ENCODE data around the gene GDNF.

DNA sequence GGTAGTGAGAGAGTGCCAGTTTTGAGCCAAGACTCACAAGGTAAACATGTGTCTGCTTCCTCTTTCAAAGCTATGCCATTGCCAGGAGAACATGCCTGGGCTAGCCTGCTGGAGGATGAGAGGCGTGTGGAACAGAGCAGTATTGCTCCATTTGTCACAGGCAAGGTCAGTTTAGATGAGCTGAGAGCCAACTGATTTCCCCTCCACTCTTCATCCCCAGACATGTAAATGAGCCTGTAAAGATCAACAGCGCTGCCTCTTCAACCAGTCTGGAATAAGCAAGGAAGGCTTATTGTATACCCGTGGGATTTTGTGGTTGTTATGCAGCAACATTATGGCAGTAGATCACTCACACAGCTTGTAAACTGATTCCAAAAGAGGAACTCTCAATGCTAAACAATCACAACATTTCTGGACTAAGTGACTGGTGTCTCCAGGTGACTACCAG is 8.2 kb upstream of the GDNF start:
- TF ChIP-seq, protein P1, sequence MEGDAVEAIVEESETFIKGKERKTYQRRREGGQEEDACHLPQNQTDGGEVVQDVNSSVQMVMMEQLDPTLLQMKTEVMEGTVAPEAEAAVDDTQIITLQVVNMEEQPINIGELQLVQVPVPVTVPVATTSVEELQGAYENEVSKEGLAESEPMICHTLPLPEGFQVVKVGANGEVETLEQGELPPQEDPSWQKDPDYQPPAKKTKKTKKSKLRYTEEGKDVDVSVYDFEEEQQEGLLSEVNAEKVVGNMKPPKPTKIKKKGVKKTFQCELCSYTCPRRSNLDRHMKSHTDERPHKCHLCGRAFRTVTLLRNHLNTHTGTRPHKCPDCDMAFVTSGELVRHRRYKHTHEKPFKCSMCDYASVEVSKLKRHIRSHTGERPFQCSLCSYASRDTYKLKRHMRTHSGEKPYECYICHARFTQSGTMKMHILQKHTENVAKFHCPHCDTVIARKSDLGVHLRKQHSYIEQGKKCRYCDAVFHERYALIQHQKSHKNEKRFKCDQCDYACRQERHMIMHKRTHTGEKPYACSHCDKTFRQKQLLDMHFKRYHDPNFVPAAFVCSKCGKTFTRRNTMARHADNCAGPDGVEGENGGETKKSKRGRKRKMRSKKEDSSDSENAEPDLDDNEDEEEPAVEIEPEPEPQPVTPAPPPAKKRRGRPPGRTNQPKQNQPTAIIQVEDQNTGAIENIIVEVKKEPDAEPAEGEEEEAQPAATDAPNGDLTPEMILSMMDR (conservative IDR thresholded peaks at IDR 0.05; ENCODE audit: low read depth in 2 of 2): no peak
- TF ChIP-seq CREB1 (CRISPR knock-in tag; IDR thresholded peaks at IDR 0.05; ENCODE audit: low read depth) (no peak), JUNB (IDR thresholded peaks at IDR 0.05; ENCODE audit: unreplicated experiment) (no peak), POLR2AphosphoS5 (IDR thresholded peaks at IDR 0.05; ENCODE audit: low read depth) (no peak), EZH2phosphoT487 (IDR thresholded peaks at IDR 0.05; ENCODE audit: unreplicated experiment) (no peak), EZH2 (IDR thresholded peaks at IDR 0.05; ENCODE audit: low read depth, unreplicated experiment) (no peak)
